Activated CD8-positive, alpha-beta T cell treated with anti-CD3 and anti-CD28 coated beads, Interleukin-2, amount 10 ng/mL, durations not matched to agents 7 days and 5 days (primary cell): ENCODE data around the gene FAM131C. TPM values are rescaled to one million over a fixed set of nuclear protein-coding genes. Genes with fewer than 3 reads are reported as not detected.

Source experiments
- ATAC-seq: fragments of 150-1000 bp; cut with Tn5 transposase; one replicate; pipeline ENCODE4 v1.10.0; 2021; ENCODE audit warnings: moderate library complexity
- CTCF ChIA-PET: fragments of 350-600 bp; sonication (Branson Sonifier 250); formaldehyde crosslinking; loops from one replicate; lab custom pipeline; 2021; ENCODE audit warnings: antibody characterized with exemption; lab: Charles Lee
- POLR2A ChIA-PET: fragments of 350-600 bp; sonication (Branson Sonifier 250); formaldehyde crosslinking; loops from one replicate; lab custom pipeline; 2021; ENCODE audit warnings: antibody characterized with exemption; lab: Charles Lee
- DNase-seq: peaks from one replicate; pipeline ENCODE4 v3.0.0-alpha.2; 2020
- H3K27ac Mint-ChIP-seq: one replicate; pipeline ENCODE4 v1.8.0; 2021; ENCODE audit warnings: mild to moderate bottlenecking, mixed read lengths
- H3K27me3 Mint-ChIP-seq: one replicate; pipeline ENCODE4 v1.8.0; 2021; ENCODE audit warnings: low read depth, mixed read lengths
- H3K36me3 Mint-ChIP-seq: one replicate; pipeline ENCODE4 v1.8.0; 2021; ENCODE audit warnings: low read depth, mixed read lengths
- H3K4me1 Mint-ChIP-seq: one replicate; pipeline ENCODE4 v1.8.0; 2021; ENCODE audit warnings: low read depth, mixed read lengths
- H3K4me3 Mint-ChIP-seq: one replicate; pipeline ENCODE4 v1.8.0; 2021; ENCODE audit warnings: mild to moderate bottlenecking, mixed read lengths
- H3K9me3 Mint-ChIP-seq: one replicate; pipeline ENCODE4 v1.8.0; 2022; ENCODE audit warnings: mixed read lengths; ENCODE audit not compliant: insufficient read depth
- total RNA-seq, 2 experiments: library from RNA; stranded (reverse); gene quantifications; one replicate each; pipeline ENCODE4 v1.2.3, GENCODE V29; 2021

Gene FAM131C
- total RNA-seq, 2 experiments from 2014 or later = 6.0 to 6.1 TPM

DNA sequence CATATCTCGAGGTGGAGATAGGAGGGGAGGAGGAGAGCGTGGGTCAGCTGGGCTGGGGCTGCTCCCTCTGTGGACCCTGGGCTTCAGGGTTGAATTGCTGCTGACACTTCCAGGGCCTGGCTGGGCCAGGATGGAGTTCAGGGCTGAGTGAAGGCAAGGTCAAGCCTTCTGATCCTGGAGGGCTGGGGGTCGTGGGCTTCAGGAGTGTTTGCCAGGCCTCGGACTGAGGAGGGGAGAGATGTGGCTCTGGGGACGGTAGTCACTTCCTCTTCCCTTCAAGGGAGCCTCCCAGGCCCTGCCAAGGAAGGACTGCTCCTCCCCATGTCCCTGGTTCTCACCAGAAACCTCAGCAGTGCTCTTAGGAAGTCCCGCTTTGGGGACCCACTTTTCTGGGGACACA is 12.1 kb upstream of the FAM131C start:
- no peak overlapping the region for H3K27ac Mint-ChIP-seq
- ATAC-seq (no peak), DNase-seq (no peak)
- no peaks in the 10 kb centered on the region for H3K27me3 Mint-ChIP-seq
- no peaks in the 10 kb centered on the region for H3K4me1 Mint-ChIP-seq
- H3K9me3 Mint-ChIP-seq = no peaks in the 10 kb centered on the region
- ChIA-PET POLR2A (no interaction called here), CTCF (no interaction called here)
- no peaks in the 10 kb centered on the region for H3K36me3 Mint-ChIP-seq
- H3K4me3 Mint-ChIP-seq = no peak overlapping the region

DNA sequence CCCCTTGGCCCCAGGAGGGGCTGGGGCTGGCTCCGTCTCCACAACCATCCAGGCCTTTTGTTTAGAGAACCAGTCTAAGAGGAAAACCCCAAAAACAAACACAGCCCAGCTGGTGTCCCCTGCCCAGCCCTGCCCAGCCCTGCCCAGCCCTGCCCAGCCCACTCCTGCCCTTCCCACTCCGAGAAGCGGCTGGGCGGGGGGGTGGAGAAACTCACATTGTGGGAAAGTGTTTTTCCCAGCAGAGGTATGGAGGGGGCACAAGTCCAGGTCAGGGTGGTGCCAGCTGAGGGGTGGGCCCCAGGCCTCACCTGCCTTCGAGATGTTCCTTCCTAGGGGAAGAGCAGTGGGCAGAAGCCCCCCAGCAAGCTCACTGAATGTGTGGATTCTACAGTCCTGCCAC is 10.0 kb upstream of the FAM131C start:
- Mint-ChIP-seq H3K27me3 (no peaks in the 10 kb centered on the region), H3K4me3 (no peak overlapping the region)
- CTCF ChIA-PET = interaction anchor here (1.6 to 9.8 kb wide), 6 partner anchors 9 to 280 kb away, joined by 4 to 244 read pairs (median 13); partner anchors contain the start of gene FAM131C

DNA sequence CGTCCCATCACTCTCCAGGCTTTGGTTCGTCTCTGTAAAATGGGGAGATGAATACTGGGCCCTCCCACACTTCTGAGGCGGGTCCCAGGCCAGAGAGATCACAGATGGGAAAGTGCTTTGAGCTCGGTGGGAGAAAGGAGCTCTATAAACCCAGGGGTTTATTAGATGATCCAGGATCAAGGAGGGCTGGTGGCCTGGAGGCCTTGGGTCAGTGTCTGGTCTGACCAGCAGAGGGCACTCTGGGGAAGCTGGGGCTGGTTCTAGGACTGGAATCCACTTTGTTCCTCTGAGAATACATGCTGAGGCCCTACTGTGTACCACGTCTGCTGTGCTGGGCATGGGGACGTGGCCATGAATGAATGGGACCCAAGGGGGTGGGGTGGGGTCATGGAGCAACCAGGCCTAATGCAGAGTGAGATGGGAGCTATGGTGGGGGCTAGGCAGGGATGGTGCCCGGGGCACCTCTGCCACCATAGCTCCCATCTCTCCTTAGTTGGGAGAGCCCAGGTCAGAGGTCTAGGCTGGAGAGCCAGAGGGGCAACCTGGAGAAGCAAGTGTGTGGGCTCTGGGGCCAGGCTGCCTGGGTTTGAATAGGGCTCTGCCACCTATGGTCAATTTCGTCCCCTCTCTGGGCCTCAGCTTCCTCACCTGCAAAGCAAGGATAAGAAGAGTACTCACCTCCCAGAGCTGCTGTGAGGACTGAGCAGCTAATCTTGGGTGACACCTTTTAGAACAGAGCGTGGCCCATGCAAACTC is 9.0 kb upstream of the FAM131C start:
- CTCF ChIA-PET = interaction anchor here (0.8 to 9.8 kb wide), 27 partner anchors 9 to 358 kb away, joined by 3 to 244 read pairs (median 4); partner anchors contain the start of genes FAM131C and NECAP2
- Mint-ChIP-seq H3K4me3 (no peak overlapping the region), H3K27ac (no peak overlapping the region), H3K36me3 (no peaks in the 10 kb centered on the region), H3K9me3 (no peaks in the 10 kb centered on the region), H3K27me3 (no peaks in the 10 kb centered on the region), H3K4me1 (peaks cover 9% of the 10 kb centered on the region)
- ATAC-seq (peak; percentile 45), DNase-seq (peak; percentile 78)
- POLR2A ChIA-PET = interaction anchor here (0.7 to 1.5 kb wide), 2 partner anchors 104 to 109 kb away, joined by 3 to 4 read pairs; no protein-coding TSS in a partner anchor

More for the DNA sequence above, 10.0 kb upstream of the FAM131C start:
- DNase-seq (no peak), ATAC-seq (no peak)
- POLR2A ChIA-PET = interaction anchor here (0.6 kb wide), 1 partner anchor 760 kb away, joined by 3 read pairs; no protein-coding TSS in a partner anchor
- H3K9me3 Mint-ChIP-seq = no peaks in the 10 kb centered on the region
- H3K27ac Mint-ChIP-seq = no peak overlapping the region
- H3K36me3 Mint-ChIP-seq = no peaks in the 10 kb centered on the region
- H3K4me1 Mint-ChIP-seq = peaks cover 9% of the 10 kb centered on the region

DNA sequence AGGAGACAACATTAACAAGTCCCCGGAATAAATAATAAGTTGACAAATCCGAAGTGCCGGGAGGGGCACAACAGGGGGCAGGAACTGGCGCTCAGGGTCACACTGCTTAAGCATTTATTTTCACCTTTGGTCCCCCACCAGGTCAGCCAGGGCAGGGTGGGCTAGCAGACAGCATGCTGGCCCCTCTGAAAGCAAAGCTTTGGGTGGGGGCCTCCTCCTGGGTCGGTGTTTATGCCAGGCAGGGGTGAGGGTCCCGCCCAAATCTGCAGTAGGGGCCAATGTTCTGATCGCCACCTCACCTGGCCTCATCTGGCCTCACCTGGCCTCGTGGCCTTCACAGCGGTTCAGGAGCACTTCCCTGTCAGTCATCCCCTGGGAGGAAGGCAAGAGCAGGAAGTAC is 8.2 kb upstream of the FAM131C start:
- Mint-ChIP-seq H3K9me3 (no peaks in the 10 kb centered on the region), H3K36me3 (no peaks in the 10 kb centered on the region), H3K27ac (no peak overlapping the region), H3K27me3 (no peaks in the 10 kb centered on the region), H3K4me1 (peaks cover 9% of the 10 kb centered on the region), H3K4me3 (no peak overlapping the region)
- CTCF ChIA-PET = interaction anchor here (0.8 to 9.8 kb wide), 20 partner anchors 8 to 282 kb away, joined by 3 to 244 read pairs (median 4); partner anchors contain the start of gene FAM131C
- no peak for ATAC-seq
- no peak for DNase-seq
- POLR2A ChIA-PET = interaction anchor here (0.7 to 1.5 kb wide), 2 partner anchors 105 to 110 kb away, joined by 3 to 4 read pairs; no protein-coding TSS in a partner anchor

DNA sequence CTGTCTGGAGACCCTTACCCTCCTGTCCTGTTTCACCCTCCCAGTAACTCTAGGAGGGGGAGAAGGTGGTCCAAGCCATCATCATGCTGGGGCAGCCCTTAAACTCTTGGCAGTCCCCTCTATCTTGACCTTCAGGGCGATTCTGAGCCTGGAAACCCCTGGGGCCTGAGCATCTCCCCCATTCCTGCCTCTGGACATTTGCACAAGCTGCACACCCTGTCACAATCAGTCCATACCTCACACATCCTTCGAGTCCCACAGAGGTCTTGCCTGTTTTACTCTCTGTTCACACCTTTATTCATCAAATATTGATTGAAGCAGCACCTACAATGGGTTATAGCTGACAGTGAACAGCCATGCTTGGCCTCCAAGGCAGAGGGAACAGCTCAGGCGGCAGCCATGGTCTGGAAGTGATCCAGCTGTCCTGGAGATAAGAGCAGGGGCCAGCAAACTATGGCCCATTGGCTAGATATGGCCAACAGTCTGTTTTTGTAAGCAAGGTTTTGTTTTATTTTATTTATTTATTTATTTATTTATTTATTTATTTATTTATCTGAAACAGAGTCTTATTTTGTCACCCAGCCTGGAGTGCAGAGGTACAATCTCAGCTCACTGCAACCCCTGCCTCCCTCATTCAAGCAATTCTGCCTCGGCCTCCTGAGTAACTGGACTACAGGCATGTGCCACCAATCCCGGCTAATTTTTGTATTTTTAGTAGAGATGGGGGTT is 7.1 kb upstream of the FAM131C start:
- no peak overlapping the region for H3K4me3 Mint-ChIP-seq
- POLR2A ChIA-PET = interaction anchor here (0.6 kb wide), 1 partner anchor 16 kb away, joined by 3 read pairs; no protein-coding TSS in a partner anchor
- H3K9me3 Mint-ChIP-seq = no peaks in the 10 kb centered on the region
- H3K27ac Mint-ChIP-seq = no peak overlapping the region
- CTCF ChIA-PET = interaction anchor here (1.0 to 9.8 kb wide), 7 partner anchors 11 to 283 kb away, joined by 3 to 244 read pairs (median 43); no protein-coding TSS in a partner anchor
- H3K27me3 Mint-ChIP-seq = no peaks in the 10 kb centered on the region
- H3K36me3 Mint-ChIP-seq = no peaks in the 10 kb centered on the region
- peaks cover 9% of the 10 kb centered on the region for H3K4me1 Mint-ChIP-seq
- DNase-seq (no peak), ATAC-seq (no peak)

DNA sequence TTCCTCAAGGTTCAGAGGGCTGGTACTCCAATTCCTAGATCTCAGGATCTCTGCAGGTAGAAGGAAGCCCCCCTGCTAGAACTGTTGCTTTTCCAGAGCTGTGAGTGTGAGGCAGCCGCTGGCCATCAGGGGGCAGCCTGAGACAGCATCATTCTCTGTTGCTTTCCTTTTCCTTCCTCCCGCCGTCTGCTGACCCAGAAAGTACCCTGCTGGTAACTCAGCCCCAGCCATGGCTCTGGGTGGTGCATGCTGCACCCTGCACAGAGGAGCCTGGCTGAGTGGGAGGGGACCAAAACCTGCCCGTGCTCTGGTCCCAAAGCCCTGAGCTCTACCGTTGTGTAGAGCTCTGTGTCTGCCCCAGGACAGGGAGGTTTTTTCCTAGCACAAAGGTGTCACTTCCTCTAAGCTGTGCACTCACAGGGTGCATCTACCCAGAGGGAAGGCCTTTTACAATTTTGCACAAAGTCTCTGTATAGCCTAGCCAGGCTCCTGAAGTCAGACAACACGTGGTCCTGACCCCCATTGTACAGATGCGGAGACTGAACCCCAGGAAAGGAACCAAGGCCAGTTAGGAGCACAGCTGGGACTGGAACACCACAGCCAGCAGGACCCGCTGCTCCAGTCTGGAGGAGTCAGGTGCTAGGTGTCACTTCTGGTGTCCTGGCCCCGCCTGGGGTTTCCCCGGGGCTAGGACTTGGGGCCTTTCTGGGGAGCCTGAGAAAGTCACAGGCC is 5.6 kb upstream of the FAM131C start:
- CTCF ChIA-PET = interaction anchor here (0.6 to 9.8 kb wide), 53 partner anchors 10 to 772 kb away, joined by 3 to 244 read pairs (median 4); partner anchors contain the start of genes CPLANE2, FBXO42, HSPB7 and ZBTB17
- peaks cover 5% of the 10 kb centered on the region for H3K27me3 Mint-ChIP-seq

DNA sequence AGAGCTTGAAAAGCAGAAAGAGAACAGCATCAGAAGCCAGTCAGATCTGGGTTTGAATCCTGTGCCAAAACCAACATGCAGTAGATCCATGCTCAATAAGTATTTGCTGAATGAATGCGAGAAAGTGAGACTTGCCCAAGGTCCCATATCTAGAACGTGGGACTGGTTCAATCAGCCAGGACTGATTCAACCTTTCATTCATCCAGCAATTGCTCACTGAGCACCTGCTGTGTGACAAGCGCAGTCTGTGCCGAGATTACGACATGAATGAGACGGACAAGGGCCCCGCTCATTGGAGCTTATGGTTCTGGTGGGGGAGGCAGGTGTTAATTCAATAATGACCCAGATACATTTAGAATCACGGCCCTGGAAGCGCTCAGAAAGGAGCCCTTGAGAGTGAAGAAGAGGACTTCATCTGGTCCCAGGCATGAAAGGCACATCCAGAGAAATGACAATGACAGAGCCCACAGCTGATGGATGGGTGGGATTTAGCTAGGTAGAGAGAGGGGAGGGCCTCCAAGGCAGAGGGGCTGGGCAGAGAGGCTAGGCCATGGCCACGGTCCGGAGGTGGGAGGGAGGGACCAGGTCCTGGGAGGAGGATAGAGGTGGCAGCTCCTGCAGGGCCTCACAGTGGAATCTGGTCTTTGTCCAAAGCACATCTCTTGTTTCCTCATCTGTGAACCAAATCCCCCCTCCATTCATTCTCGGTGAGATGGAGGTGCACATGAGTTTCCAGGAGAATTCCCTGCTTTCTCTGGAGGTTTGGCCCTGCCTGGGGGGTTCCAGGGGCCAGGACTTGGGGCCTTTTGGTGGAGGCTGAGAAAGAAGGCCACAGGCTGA is 4.2 kb upstream of the FAM131C start:
- Mint-ChIP-seq H3K9me3 (no peaks in the 10 kb centered on the region), H3K36me3 (no peaks in the 10 kb centered on the region), H3K27ac (peak overlapping the region; percentile 36), H3K27me3 (peaks cover 13% of the 10 kb centered on the region), H3K4me1 (peaks cover 19% of the 10 kb centered on the region), H3K4me3 (no peak overlapping the region)
- no peak for DNase-seq
- ChIA-PET CTCF (interaction anchor here (0.6 to 9.8 kb wide), 16 partner anchors 13 to 286 kb away, joined by 3 to 244 read pairs (median 8); partner anchors contain the start of gene CPLANE2), POLR2A (no interaction called here)
- ATAC-seq = no peak

More for the DNA sequence above, 5.6 kb upstream of the FAM131C start:
- Mint-ChIP-seq H3K9me3 (no peaks in the 10 kb centered on the region), H3K27ac (peak overlapping the region; percentile 83), H3K4me1 (peaks cover 14% of the 10 kb centered on the region), H3K36me3 (no peaks in the 10 kb centered on the region), H3K4me3 (peak overlapping the region; percentile 56)
- DNase-seq (peak; percentile 84), ATAC-seq (peak; percentile 89)
- POLR2A ChIA-PET = interaction anchor here (1.0 kb wide), 1 partner anchor 361 kb away, joined by 3 read pairs; the partner anchor contains the start of gene NECAP2

DNA sequence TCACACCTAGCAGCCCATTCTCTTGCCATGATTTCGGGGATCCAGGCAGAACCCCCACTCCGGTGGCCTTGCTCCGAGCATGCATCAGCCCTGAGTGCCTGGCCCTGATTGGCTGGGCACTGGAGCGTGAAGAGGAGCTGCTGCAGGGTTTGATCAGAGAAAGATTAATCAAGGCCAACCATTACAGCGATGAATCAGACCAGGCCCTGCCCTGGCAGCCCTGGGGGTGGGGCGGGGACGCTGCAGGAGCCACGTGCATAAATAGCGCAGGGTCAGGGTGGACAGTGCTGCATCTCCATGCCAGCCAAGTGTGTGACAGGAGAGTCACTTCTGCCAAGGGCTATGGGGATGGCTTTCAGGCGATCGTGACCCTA is 3.4 kb upstream of the FAM131C start:
- Mint-ChIP-seq H3K4me1 (peaks cover 22% of the 10 kb centered on the region), H3K4me3 (no peak overlapping the region), H3K9me3 (no peaks in the 10 kb centered on the region), H3K36me3 (no peaks in the 10 kb centered on the region), H3K27me3 (peaks cover 17% of the 10 kb centered on the region), H3K27ac (no peak overlapping the region)
- DNase-seq (no peak), ATAC-seq (no peak)
- ChIA-PET CTCF (interaction anchor here (0.6 to 9.8 kb wide), 4 partner anchors 12 to 167 kb away, joined by 3 to 244 read pairs (median 8); no protein-coding TSS in a partner anchor), POLR2A (no interaction called here)

DNA sequence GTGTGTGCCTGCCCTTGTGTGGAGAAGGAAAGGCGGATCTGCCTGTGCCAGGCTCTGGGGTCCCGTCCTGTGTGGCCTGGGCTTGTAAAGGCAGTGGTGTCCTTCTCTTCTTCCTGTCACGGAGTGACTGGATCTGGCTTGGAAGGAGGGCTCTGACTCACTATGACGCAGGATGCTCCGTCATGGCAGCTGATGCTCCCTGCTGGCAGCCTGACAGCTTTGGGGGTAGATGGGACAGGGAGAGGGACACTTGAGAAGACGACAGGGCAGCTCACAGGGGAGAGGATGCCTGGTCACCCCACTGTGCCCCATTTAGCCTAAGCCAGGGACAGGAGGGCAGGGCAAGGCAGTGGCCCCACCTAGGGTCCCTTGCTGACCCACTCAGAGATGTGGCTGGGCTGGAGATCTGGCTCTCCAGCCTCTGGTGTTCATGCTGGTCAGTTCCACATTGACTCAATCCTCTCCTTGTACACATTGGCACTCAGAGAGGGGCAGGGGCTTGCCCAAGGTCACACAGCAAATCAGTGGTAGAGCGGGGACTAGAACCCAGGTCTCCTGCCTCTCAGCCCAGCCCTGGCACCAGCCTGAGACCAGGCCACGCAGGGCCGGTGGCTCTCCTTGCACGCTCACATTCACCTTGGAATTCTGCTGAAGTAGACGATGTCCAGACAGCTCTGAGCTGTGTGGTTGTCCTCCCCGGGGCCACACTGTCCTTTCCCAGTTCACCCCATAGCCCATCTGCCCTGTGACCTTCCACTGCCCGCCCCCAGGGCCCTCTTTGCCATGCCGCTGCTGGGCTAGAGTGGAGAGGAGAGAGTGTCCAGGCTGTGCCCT is 2.8 kb upstream of the FAM131C start:
- no peak for ATAC-seq
- H3K4me3 Mint-ChIP-seq = no peak overlapping the region
- no peak overlapping the region for H3K27ac Mint-ChIP-seq
- CTCF ChIA-PET = interaction anchor here (9.8 kb wide), 1 partner anchor 111 kb away, joined by 244 read pairs; no protein-coding TSS in a partner anchor
- DNase-seq = no peak
- H3K27me3 Mint-ChIP-seq = peaks cover 18% of the 10 kb centered on the region
- H3K4me1 Mint-ChIP-seq = peaks cover 27% of the 10 kb centered on the region
- H3K9me3 Mint-ChIP-seq = no peaks in the 10 kb centered on the region
- H3K36me3 Mint-ChIP-seq = no peaks in the 10 kb centered on the region
- POLR2A ChIA-PET = no interaction called here
